ENCODE measurements around the gene MUCL3.
"Not testable (repeated sequence)": the region's sequence is repeated elsewhere in the genome, so short reads cannot be mapped to it uniquely, and the experiment has no call there.

The MUCL3 gene

DNA sequence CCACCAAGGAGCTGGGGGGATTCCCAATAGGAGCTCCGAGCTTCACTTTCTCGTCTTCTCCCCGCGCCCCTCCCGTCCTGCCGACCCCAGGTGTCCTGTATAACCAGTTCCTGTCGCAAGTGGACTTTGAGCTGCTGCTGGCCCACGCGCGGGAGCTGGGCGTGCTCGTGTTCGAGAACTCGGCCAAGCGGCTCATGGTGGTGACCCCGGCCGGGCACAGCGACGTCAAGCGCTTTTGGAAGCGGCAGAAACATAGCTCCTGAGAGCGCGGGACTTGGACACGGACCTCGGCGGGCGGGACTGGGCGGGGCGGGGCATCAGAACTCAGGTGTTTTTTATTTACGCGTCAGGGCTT is 27.1 kb upstream of the MUCL3 start:
- DNase-seq (ENCODE audit: low read depth), result no peak

DNA sequence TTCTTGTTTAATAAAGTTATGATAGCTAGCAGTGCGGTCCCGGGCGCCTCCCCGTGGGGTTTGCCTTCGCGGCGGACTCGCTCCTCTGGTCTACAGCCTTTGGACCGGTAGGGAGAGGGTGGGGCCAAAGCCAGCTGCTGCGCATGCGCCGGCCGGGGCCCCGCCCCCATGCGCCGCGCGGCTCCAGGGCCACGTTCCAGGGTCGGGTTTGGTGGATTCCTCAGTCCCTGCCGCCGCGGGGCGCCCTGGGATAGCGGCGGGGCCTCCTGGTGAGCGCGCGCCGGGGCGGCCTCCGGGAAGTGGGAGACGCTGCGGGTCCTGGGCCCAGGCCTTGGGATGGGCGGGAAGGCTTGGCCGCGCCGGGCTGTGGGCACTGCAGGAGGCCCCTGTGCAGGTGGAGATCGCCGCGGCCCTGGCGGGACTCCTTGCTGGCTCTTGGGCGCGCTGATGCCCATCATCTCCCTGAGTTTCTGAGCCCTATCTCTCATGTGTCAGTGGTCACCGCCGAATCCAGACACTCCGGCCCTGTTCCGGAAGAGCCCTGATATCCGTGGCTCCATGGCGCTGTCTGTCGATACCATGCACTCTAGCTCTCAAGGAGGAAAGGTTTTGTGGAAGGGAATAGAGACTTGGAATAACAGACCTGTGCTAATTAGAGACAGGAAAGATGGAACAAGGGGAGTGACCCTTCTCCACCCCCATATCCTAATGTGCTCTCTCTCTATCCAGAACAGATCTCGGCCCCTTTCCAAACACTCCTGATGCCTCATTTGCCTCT is 26.5 kb upstream of the MUCL3 start, which contains the start of gene VARS2:
TSS of gene VARS2 (plus strand) at position 163 of the 778 bp plus-strand sequence. CDS start at position 762, 599 bp downstream.
- DNase-seq (ENCODE audit: low read depth), result peak; percentile 78

DNA sequence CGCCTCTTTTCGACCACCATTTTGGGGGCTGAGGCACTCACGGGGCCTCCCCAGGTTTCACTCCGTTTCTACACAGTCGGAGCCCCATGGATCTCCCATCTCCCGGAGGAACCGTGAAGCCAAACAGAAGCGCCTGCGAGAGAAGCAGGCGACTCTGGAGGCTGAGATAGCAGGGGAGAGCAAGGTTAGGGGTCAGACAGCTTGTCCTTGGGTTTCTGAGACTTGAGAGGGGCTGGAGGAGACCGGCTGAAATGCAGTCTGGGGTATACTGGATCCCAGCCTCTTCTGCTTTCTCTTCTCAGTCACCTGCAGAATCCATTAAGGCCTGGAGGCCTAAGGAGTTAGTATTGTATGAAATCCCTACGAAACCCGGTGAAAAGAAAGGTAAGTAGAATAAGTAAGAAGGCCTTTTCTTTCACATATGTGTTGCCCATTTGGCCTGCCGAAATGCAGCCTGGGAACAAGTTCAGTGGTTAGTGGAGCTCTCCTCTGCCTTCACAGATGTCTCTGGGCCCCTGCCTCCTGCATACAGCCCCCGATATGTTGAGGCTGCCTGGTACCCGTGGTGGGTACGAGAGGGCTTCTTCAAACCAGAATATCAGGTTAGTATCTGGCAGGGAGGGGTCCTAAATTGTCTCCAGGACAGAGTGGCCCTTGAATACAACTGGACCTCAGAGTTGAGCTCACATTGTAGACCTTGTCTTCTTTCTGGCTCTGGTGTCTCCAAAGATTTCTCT is 25.8 kb upstream of the MUCL3 start:
- no peak for DNase-seq (ENCODE audit: low read depth)

DNA sequence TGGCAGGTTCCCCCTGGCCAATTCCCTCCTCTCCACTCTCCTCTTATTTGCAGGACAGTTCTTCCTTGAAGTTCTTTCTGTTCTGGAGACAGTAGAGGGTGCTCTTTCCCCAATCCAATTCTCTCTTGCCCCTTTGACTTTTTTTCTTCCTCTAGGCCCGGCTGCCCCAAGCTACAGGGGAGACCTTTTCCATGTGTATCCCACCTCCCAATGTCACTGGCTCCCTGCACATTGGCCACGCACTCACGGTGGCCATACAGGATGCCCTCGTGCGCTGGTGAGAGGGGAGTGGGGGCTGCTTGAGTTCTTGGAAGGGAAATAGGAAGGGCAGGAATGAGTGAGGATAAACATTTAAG is 25.2 kb upstream of the MUCL3 start:
- DNase-seq (ENCODE audit: low read depth), result no peak

DNA sequence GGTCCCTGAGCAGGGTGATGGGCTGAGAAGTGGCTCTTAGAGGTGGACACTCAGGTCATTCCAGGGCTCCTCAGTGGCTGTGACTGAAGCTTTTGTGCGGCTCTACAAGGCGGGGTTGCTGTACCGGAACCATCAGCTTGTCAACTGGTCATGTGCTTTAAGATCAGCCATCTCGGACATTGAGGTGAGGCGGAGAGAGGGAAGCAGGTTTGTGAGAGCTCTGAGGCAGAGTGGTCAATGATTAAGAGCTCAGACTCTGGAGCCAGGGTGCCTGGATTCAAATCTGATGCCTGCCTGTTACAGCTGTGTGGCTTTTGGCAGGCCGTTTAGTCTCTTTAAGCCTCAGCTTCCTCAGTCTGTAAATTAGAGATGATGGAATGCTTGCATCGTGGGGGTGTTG is 23.7 kb upstream of the MUCL3 start:
- no peak for DNase-seq (ENCODE audit: low read depth)

DNA sequence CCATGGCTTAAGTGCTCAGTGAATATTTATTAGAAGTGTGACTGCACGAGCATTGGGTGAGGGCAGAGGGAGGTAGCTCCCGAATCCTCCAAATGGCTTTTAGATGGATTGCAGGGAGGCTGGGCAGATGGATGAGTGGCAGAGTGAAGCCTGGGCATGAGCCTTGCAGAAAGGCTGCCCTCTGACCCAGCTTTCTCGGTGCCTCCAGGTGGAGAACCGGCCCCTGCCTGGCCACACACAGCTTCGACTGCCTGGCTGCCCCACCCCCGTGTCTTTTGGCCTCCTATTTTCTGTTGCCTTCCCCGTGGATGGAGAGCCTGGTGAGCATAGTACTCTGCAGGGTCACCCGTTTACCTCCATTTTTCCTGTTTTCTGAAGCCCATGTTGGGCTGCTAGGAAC is 23.3 kb upstream of the MUCL3 start:
- no peak for DNase-seq (ENCODE audit: low read depth)

DNA sequence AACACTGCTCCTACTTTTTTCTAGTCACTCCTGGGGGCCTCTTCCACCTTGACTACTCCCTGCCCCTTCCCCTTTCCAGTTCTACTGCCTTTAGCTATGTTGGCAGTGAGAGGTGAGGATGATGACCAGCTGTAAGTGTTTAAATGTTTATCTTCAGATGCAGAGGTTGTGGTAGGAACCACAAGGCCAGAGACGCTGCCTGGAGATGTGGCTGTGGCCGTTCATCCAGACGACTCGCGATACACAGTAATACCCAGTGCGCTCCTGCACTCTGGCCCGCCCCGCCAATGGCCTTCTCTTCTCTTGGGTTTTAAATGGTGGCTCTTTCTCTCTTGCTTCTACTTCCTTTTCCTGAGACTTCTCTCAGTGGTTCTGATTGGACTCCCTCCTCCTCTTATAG is 22.1 kb upstream of the MUCL3 start:
- DNase-seq (ENCODE audit: low read depth), result no peak

DNA sequence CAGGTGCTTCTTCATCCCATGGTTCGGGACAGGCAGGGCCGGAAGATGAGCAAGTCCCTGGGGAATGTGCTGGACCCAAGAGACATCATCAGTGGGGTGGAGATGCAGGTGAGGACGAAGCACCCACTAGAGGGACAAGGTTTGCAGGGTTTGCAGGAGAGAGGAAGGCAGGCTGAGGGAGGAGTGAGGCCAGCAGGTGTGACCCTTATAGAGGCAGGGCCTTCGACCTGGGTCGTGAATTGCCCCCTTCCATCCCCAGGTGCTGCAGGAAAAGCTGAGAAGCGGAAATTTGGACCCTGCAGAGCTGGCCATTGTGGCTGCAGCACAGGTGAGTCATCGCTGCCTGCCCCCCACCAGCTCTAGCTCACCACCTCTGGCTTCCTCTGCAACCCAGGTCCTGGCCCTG is 18.3 kb upstream of the MUCL3 start:
- no peak for DNase-seq (ENCODE audit: low read depth)

DNA sequence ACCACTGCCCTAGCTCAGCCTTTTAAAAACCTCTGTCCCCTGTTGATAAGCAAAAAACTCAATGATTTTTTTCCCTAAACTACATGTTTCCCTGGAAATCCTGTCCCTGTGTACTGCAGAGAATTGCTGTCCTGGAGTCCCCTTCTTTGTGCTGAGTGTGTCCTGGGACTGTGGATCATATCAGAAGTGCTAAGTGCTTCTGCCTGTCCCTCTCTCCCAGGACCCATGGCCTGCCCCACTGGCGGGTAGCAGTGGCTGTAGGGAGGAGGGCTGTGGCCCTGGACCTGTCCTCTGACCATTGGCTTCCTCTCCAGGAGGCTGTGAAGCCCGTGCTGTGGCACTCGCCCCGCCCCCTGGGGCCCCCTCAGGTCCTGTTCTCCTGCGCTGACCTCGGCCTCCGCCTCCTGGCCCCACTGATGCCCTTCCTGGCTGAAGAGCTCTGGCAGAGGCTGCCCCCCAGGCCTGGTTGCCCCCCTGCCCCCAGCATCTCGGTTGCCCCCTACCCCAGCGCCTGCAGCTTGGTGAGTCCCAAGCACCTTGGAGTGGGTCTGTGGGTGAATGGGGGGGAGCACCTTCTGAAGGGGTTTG is 16.6 kb upstream of the MUCL3 start:
- DNase-seq (ENCODE audit: low read depth), result not testable (repeated sequence)

DNA sequence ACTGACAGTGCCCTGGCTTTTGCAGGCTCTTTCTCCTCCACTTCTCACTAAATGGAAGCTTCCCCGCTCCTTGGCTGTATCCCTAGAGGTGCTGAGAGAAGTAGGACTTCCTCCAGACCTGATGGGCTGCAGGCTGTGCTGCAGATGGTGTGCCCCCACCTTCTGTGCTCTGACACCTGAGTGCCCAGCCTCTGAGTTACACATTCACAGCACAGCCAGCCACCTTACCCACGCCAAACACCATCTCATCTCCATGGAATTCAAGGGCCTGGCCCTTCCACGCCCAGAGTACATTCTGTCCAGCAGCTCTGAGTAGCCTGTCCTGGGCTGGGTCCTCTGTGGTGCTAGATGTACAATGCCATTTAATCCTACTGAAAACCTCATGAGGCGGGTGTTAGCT is 14.1 kb upstream of the MUCL3 start:
- DNase-seq (ENCODE audit: low read depth), result no peak

DNA sequence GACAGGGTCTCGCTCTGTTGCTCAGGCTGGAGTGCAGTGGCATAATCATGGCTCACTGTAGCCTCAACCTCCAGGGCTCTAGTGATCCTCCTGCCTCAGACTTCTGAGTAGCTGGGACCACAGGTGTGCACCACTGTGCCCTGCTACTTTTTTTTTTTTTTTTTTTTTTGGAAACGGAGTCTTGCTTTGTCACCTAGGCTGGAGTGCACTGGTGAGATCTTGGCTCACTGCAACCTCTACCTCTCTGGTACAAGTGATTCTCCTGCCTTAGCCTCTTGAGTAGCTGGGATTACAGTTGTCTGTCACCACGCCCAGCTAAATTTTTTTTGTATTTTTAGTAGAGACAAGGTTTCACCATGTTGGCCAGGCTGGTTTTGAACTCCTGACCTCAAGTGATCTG is 13.7 kb upstream of the MUCL3 start:
- DNase-seq (ENCODE audit: low read depth), result not testable (repeated sequence)

DNA sequence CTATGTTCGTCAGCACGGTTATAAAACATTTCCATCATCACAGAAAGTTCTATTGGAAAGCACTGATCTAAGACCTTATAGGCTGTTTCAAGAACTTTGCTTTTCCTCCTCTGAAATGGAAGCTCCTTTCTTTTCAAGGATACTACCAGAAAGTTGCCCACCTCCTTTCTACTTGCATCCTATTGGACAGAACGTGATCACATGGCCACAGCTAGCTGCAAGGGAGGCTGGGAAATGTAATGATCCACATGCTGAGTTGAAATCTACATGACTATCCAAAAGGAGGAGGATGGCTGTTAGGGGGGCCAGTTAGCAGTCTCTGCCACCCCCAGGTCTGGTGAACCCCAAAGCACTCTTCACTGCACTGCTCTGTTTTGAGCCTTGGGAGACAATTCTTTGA is 12.1 kb upstream of the MUCL3 start:
- no peak for DNase-seq (ENCODE audit: low read depth)

DNA sequence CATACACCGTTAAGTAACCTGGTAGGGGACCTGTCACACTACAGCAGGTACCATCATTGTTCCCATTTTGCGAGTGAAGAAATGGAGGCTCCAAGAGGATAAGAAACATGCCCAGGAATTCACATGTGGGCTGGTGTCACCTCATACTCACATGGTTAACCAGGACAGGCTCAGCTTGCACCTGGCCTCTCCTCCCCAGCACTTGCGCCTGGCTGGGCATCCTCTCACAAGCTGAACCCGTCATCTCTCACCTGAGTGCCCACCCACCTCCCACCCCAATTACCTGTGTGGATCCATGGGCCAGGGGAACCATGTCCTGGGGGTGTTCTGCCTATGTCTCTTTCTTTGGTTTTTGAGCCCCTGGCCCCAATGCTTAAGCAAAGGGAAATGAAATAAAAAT is 10.3 kb upstream of the MUCL3 start:
- no peak for DNase-seq (ENCODE audit: low read depth)

DNA sequence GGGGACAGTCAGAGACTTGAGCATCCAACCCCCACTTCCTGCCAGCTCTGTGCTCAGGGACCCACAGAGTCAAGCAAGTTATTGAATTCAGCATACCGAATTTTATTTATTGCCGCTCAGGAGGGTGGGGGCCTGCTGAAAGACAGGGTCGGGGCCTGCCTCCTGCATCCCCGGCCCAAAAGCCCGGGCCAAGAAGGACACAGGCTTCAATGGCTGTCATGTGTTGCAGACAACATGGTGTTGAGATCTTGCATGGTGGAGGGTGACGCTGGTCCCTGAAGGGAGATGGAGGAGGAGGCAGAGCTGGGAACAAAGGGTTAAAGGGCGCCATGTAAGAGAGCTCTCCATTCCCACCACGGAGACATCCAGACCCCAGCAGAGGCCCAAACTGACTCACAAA is 9.5 kb upstream of the MUCL3 start:
- no peak for DNase-seq (ENCODE audit: low read depth)

DNA sequence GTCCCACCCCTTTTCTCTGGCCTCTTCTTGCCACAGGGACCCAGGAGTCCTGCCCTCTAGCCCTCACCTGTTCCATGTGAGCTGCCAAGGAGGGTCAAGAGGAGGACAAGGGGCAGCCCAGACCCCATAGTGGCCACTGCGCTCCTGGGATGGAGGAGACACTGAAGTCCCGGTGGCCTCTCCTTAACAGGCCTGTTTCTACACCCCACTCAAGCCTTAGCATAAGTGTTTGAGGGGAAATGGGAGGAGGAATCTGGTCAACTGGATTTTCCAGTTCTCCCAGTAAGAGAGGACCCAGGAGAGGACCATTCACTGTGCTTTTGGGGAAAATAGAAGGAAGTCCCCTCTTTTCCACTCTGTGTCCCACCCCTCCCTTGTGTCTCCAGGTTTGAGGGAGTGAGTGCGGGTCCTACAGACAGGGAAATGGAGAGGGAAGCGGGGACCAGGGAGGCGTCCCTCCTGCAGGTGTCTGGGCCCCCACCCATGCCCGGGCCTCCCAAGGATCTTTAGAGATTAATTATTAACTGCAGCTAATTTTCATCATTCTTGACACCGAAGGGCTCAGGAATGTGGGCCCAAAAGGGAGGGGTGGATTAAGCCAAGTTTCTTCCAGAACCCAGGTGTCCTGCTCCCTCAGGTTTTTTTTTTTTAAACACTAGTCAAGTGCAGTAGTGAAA is 8.7 kb upstream of the MUCL3 start, which contains the start of gene SFTA2:
TSS of gene SFTA2 (minus strand) at position 202 of the 677 bp plus-strand sequence. CDS start at position 128, 74 bp downstream.
- no peak for DNase-seq (ENCODE audit: low read depth)

DNA sequence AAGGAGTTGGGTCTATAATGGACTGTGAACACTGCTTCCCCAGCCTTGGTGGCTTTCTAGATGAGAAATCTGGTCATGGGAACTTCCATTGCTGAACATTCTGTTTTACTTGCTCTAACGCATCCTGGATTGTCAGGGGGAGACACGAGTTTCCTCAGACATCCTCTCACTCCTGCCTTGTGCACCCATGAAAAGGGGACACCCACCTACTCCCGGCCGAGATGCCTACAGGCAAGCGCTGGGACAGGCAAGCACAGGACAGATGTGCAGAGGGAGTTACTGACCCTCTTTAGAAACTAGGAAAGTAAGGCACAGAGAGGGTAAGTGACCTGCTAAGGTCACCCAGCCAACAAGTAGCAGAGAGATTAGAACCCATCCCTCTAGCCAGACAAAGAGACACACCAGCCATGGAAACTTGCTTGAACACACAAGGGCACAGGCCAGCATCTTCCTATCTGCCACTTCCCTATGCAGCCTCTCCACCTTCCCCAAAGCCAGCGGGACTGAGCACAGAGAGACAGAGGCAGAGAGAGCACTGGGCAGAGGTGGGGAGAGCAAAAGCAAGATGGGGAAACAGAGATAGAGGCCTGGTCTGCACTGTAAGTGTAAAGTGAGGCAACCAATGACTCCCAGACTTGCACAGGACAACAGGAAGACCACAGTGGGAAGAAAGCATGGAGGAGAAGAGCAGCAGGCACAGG is 8.0 kb upstream of the MUCL3 start:
- no peak for DNase-seq (ENCODE audit: low read depth)

DNA sequence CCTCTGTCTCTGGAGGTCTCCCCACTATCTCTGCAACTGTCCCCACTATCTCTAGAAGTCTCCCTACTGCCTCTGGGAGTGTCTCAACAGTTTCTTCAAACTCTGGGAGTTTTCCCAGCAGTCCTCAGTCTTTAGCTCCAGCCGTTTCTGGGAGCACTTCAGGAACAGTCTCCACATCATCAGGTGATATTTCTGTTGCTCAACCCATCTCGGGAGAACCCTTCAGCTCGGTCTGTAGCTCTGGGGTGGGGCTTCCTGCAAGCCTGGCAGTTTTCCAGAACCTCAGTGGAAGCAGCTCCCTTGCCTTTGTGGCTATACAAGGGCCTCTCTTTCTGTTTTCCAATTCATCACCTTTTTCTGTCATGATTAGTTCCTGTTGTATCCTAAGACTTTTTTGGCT is 5.8 kb upstream of the MUCL3 start:
- DNase-seq (ENCODE audit: low read depth), result no peak

DNA sequence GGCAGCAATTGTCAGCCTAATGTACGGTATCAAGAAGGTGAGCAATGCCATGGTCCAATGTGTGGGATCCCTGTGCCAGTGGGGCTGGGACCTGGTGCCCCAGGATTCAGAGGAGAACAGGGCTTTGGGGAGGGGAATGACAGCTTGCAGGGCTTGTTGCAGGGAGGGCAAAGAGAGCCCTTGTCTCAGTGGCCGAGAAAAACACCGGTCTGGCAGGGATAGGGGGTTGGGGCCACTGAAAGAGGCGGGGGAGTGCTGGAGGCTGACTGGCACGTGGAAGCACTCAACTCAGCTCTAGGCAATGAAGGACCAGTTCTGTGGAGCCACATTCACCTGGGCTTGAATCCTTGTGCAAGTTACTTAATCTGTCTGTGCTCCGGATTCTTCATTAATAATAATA is 3.5 kb upstream of the MUCL3 start:
- no peak for DNase-seq (ENCODE audit: low read depth)

DNA sequence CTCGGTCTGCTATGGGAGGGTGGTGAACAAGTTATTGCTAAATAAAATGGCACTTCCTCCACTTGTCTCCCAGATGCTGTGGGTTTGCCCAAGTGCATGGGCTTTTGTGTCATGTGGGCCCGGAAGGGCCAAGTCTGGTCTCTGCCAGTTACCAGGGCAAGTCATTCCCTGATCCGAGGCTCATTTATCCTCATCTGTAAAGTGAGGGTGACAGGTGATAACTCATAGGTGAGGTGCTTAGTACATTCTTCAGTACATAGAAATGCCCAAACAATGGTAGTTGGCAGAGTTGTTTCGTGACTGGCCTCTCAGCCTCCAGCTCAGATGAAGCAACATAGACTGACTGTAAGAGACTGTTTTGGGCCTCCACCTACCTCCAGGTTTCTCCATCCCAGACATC is 2.0 kb upstream of the MUCL3 start:
- DNase-seq (ENCODE audit: low read depth), result no peak

DNA sequence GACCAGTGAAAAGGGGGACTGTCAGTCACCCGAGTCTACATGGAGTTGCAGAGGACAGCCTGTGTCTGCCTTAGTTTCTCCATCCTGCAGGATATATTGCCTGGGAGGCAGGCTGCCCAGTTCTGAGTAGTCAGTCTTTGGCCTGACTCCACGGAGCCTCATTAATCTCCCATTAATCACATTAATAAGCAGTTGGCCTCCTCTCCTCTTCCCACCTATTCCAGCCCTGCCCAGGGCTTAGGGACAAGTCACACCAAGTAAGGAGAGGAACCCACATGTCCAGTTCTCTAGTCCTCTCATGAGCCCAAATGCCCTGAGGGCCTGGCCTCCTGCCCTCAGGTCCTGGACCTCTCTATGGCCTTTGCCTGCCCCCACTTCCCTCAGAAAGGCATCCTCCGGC is 1.3 kb upstream of the MUCL3 start:
- no peak for DNase-seq (ENCODE audit: low read depth)

DNA sequence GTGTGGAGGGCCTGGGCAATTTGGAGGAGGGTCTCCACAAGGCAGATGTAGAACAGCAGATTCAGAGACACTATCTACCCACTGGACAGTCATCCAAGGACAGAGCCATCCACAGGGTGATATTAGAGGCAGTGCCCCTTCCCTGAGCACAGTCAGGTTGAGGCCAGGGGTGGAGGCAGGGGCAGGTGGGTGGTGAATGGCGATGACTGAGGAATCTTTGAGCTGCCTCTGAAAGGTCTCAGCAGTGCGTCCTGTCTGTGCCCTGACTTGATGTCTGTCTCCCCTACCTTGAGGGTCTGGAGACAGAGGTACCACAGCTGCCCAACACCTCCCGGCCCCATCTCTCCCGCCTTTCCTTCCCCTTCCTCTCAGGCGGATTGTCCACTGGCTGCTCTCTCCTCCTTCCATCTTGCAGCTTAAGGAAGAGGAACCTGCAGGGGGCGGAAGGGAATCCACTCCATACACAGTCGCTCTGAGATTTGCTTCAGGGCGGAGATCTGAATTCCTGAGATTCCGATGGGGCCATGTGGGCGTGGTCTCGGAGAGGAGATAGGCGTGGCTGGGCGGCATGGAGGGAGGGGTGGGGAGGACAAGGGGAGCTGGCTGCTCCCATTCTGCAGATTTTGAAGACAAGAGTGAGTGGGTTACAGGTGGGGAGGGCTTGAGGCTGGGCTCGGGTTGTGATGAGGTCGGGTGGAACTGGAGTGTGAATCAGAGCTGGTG is 1.7 kb downstream of the MUCL3 start:
- no peak for DNase-seq (ENCODE audit: low read depth)

All from T follicular helper cell (primary cell).